ENCODE results near the gene RGS11.

DNA sequence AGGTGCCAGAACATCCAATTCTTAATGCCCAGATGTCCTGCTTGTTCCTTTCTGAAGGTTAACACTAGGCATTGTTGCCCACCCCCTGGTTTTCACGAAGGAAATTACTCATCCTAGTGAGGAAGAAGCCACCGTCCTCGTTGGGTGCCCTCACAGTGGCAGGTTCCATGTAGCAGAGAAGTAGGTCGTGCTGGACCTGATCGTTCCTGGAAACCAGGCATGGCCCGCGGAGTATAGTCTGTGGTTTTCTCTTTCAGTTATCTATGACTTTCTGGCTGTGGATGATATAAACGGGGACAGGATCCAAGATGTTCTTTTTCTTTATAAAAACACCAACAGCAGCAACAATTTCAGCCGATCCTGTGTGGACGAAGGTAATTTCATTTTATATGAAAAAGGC, 16.5 kb downstream of the RGS11 start:
- TF ChIP-seq, protein P1, sequence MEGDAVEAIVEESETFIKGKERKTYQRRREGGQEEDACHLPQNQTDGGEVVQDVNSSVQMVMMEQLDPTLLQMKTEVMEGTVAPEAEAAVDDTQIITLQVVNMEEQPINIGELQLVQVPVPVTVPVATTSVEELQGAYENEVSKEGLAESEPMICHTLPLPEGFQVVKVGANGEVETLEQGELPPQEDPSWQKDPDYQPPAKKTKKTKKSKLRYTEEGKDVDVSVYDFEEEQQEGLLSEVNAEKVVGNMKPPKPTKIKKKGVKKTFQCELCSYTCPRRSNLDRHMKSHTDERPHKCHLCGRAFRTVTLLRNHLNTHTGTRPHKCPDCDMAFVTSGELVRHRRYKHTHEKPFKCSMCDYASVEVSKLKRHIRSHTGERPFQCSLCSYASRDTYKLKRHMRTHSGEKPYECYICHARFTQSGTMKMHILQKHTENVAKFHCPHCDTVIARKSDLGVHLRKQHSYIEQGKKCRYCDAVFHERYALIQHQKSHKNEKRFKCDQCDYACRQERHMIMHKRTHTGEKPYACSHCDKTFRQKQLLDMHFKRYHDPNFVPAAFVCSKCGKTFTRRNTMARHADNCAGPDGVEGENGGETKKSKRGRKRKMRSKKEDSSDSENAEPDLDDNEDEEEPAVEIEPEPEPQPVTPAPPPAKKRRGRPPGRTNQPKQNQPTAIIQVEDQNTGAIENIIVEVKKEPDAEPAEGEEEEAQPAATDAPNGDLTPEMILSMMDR (IDR thresholded peaks at IDR 0.05): no peak
- no peak for TF ChIP-seq POLR2AphosphoS5 (IDR thresholded peaks at IDR 0.05)

Data from breast epithelium (tissue), 3 donors.